ENCODE data around the gene ENHO. TPM values are rescaled to one million over a fixed set of nuclear protein-coding genes. Genes with fewer than 3 reads are reported as not detected.

Gene ENHO
- total and polyA plus RNA-seq, 3 donors from 2014 or later: 24.7 to 31.2 (median 25.7) TPM

DNA sequence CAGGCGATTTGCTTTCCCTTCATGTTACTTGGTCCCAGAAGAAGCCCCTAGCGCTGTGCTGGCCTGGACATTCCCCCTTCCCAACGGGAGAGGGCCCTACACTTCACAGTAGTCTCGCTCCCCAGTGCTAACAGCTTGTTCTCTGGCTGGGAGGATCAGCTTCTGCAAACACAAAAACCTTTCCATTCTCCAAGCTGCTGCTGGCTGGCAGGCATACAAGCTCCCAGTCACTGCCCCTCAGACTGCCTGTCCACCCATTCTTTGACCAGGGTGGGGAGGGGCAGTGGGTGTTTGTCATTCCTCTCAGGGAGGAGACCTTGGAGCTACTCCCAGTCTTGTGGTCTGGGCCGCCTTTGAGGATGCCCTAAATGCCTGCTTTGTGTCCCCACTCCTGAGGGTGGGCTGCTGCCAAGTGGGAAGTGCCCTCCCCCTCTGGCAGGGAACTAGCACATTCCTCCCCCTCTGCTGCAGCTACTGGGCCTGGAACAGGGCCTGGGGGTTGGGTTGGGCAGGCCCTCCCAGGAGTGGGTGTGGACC is 20.8 kb downstream of the ENHO start:
- Histone ChIP-seq H3K9me3 (no peaks in the 10 kb centered on the region), H3K4me1 (peaks cover 25% of the 10 kb centered on the region), H3K27me3 (no peaks in the 10 kb centered on the region), H3K36me3 (ENCODE audit: low read depth, missing control alignments) (no peaks in the 10 kb centered on the region), H3K27ac (no peak overlapping the region), H3K4me3 (no peak overlapping the region)
- intact Hi-C loops (cut with DNase I; ENCODE audit: low total_unique reads): loop anchor here (10.0 kb wide), 1 partner anchor 97 kb away; no protein-coding TSS in a partner anchor
- peak; percentile 95 for DNase-seq
- TF ChIP-seq, protein P1, sequence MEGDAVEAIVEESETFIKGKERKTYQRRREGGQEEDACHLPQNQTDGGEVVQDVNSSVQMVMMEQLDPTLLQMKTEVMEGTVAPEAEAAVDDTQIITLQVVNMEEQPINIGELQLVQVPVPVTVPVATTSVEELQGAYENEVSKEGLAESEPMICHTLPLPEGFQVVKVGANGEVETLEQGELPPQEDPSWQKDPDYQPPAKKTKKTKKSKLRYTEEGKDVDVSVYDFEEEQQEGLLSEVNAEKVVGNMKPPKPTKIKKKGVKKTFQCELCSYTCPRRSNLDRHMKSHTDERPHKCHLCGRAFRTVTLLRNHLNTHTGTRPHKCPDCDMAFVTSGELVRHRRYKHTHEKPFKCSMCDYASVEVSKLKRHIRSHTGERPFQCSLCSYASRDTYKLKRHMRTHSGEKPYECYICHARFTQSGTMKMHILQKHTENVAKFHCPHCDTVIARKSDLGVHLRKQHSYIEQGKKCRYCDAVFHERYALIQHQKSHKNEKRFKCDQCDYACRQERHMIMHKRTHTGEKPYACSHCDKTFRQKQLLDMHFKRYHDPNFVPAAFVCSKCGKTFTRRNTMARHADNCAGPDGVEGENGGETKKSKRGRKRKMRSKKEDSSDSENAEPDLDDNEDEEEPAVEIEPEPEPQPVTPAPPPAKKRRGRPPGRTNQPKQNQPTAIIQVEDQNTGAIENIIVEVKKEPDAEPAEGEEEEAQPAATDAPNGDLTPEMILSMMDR (IDR thresholded peaks at IDR 0.05): peak in 1 of 3 experiments; percentile 22
- no peak for TF ChIP-seq POLR2A (IDR thresholded peaks at IDR 0.05)
- 39 to 41% methylated on average over 4 to 5 of the region's 5 CpGs for whole genome bisulfite sequencing, 2 donors

DNA sequence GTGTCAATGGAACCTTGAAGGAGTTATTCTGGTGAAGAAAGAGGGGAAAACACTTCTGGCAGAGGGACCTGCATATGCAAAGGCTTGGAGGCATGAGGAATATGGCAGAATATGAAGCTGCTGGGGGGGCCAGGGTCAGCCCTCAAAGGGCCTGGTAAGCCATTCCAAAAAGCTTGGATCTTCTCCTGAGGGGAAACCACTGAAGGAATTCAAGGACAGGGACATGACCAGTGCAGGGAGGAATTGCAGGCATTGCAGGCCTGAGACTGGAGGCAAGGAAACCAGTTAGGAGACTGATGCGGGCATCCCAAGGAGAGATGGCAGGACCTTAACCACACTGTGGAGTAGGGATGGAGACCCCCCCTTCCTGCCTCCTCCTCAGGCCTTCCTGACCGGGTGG is 21.4 kb downstream of the ENHO start:
- intact Hi-C loops (cut with DNase I; ENCODE audit: low total_unique reads): loop anchor here (10.0 kb wide), 1 partner anchor 97 kb away; no protein-coding TSS in a partner anchor
- no peaks in the 10 kb centered on the region for H3K9me3 ChIP-seq
- H3K27ac ChIP-seq: no peak overlapping the region
- peaks cover 25% of the 10 kb centered on the region for H3K4me1 ChIP-seq
- DNase-seq: no peak
- no peak for TF ChIP-seq POLR2A (IDR thresholded peaks at IDR 0.05)
- TF ChIP-seq, protein P1 (IDR thresholded peaks at IDR 0.05): no peak
- 65 to 78% methylated on average over 1 to 2 of the region's 2 CpGs for WGBS, 2 donors
- no peaks in the 10 kb centered on the region for H3K36me3 ChIP-seq (ENCODE audit: low read depth, missing control alignments)
- H3K27me3 ChIP-seq: no peaks in the 10 kb centered on the region
- H3K4me3 ChIP-seq: no peak overlapping the region

DNA sequence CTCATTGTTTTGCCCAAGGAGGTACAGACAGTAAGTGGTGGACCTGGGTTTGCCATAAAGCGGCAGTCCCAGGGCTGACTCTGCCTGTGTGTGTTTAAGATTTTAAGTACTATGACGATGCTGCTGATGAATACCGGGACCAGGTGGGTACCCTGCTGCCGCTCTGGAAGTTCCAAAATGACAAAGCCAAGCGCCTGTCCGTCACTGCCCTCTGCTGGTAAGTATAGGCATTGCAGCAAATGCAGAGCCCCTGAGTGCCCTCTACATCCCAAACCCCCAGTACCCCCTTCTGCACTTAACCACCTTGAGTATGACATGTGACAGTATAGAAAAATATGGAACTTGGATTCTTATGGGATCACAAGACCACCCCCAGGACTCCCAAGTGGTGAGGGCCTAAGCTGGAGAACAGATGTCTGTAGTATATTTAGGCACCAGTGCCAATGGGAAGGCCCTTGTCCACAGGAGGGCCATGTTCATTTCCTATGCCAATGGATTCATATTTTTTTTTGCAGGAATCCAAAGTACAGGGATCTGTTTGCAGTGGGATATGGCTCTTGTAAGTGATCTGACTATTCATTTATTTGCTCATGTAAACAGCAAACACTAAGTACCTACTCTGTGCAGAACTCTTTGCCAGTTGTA is 22.0 kb downstream of the ENHO start:
- H3K27me3 ChIP-seq: no peaks in the 10 kb centered on the region
- no peak overlapping the region for H3K27ac ChIP-seq
- peaks cover 25% of the 10 kb centered on the region for H3K4me1 ChIP-seq
- no peak for TF ChIP-seq POLR2A (IDR thresholded peaks at IDR 0.05)
- TF ChIP-seq, protein P1 (IDR thresholded peaks at IDR 0.05): peak; percentile 86 to 98 (median 86)
- H3K4me3 ChIP-seq: no peak overlapping the region
- intact Hi-C loops (cut with DNase I; ENCODE audit: low total_unique reads): loop anchor here (10.0 kb wide), 1 partner anchor 96 kb away; no protein-coding TSS in a partner anchor
- no peaks in the 10 kb centered on the region for H3K36me3 ChIP-seq (ENCODE audit: low read depth, missing control alignments)
- H3K9me3 ChIP-seq: no peaks in the 10 kb centered on the region
- WGBS, 2 donors: 10 to 25% methylated on average over 6 of the region's 6 CpGs
- DNase-seq: peak; percentile 68

DNA sequence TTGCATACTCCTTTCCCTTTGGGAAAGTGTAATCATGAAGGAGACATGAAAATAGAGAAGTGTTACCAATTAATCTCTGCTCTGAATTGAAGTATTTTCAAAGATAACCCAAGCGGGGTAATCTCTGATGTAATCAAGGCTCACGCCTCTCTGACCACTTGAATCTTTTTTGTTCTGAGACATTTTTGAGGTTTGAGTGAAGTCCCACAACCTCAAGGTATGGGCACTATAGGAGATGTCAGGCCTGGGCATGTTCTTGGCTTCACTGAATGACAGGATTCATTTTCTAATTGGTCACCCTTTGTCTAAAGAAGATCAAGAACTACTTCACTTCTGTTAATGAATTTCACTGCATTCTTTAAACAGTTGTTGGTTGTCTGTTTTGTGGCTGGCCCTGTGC is 23.7 kb downstream of the ENHO start:
- H3K27ac ChIP-seq: no peak overlapping the region
- no peak for DNase-seq
- peaks cover 25% of the 10 kb centered on the region for H3K4me1 ChIP-seq
- 59 to 83% methylated on average over 2 of the region's 2 CpGs for WGBS, 2 donors
- no peak overlapping the region for H3K4me3 ChIP-seq
- H3K27me3 ChIP-seq: no peaks in the 10 kb centered on the region
- intact Hi-C loops (cut with DNase I; ENCODE audit: low total_unique reads): no loop called here
- no peaks in the 10 kb centered on the region for H3K36me3 ChIP-seq (ENCODE audit: low read depth, missing control alignments)
- TF ChIP-seq, protein P1 (IDR thresholded peaks at IDR 0.05): no peak
- TF ChIP-seq POLR2A (IDR thresholded peaks at IDR 0.05): no peak
- H3K9me3 ChIP-seq: no peaks in the 10 kb centered on the region

Data from testis (tissue), 3 donors.